Measurements from ENCODE around the gene TAF1B.

GRCh38 chr2:9832586-9832985 lies 10.7 kb upstream of the TAF1B start:
- TF ChIP-seq, protein P1, sequence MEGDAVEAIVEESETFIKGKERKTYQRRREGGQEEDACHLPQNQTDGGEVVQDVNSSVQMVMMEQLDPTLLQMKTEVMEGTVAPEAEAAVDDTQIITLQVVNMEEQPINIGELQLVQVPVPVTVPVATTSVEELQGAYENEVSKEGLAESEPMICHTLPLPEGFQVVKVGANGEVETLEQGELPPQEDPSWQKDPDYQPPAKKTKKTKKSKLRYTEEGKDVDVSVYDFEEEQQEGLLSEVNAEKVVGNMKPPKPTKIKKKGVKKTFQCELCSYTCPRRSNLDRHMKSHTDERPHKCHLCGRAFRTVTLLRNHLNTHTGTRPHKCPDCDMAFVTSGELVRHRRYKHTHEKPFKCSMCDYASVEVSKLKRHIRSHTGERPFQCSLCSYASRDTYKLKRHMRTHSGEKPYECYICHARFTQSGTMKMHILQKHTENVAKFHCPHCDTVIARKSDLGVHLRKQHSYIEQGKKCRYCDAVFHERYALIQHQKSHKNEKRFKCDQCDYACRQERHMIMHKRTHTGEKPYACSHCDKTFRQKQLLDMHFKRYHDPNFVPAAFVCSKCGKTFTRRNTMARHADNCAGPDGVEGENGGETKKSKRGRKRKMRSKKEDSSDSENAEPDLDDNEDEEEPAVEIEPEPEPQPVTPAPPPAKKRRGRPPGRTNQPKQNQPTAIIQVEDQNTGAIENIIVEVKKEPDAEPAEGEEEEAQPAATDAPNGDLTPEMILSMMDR (IDR thresholded peaks at IDR 0.05): no peak
- no peak for TF ChIP-seq POLR2A (IDR thresholded peaks at IDR 0.05)
